ENCODE measurements around the gene COL23A1. TPM values are rescaled to one million over a fixed set of nuclear protein-coding genes. Genes with fewer than 3 reads are reported as not detected.

Gene COL23A1
- total RNA-seq, 1 experiment from 2014 or later: 0.18 TPM

- Histone ChIP-seq H3K27me3 (replicated peaks; ENCODE audit: control insufficient read depth, insufficient read depth, low read length) (no peaks in the 10 kb centered on the region), H3K9me3 (no peaks in the 10 kb centered on the region), H3K4me1 (no peaks in the 10 kb centered on the region), H3K4me3 (ENCODE audit: low read depth, low read length) (no peak overlapping the region), H3K36me3 (ENCODE audit: control insufficient read depth, insufficient read depth, low read length) (no peaks in the 10 kb centered on the region)
- no TSS peak for BruUV-seq (replicated peaks)
- TF ChIP-seq, protein P1, sequence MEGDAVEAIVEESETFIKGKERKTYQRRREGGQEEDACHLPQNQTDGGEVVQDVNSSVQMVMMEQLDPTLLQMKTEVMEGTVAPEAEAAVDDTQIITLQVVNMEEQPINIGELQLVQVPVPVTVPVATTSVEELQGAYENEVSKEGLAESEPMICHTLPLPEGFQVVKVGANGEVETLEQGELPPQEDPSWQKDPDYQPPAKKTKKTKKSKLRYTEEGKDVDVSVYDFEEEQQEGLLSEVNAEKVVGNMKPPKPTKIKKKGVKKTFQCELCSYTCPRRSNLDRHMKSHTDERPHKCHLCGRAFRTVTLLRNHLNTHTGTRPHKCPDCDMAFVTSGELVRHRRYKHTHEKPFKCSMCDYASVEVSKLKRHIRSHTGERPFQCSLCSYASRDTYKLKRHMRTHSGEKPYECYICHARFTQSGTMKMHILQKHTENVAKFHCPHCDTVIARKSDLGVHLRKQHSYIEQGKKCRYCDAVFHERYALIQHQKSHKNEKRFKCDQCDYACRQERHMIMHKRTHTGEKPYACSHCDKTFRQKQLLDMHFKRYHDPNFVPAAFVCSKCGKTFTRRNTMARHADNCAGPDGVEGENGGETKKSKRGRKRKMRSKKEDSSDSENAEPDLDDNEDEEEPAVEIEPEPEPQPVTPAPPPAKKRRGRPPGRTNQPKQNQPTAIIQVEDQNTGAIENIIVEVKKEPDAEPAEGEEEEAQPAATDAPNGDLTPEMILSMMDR (IDR thresholded peaks at IDR 0.05; ENCODE audit: insufficient read depth in 1 of 2, low read depth in 1 of 2, low read length in 1 of 2, severe bottlenecking in 1 of 2, unreplicated experiment in 1 of 2): no peak
- Mint-ChIP-seq H3K4me1 (ENCODE audit: low read depth, unreplicated experiment) (peaks cover 8% of the 10 kb centered on the region), H3K36me3 (ENCODE audit: insufficient read depth, unreplicated experiment) (no peaks in the 10 kb centered on the region), H3K27ac (ENCODE audit: unreplicated experiment) (no peak overlapping the region), H3K4me3 (ENCODE audit: unreplicated experiment) (no peak overlapping the region), H3K9me3 (ENCODE audit: unreplicated experiment) (no peaks in the 10 kb centered on the region), H3K27me3 (ENCODE audit: insufficient read depth, unreplicated experiment) (peaks cover 8% of the 10 kb centered on the region)
- no peak for DNase-seq
- ChIA-PET CTCF (no interaction called here), POLR2A (no interaction called here)
- intact Hi-C loops (cut with micrococcal nuclease; ENCODE audit: unreplicated experiment): no loop called here
Observed at GRCh38 chr5:178351221-178352034, 238.8 kb downstream of the COL23A1 start.

GRCh38 chr5:178350361-178351220 lies 239.6 kb downstream of the COL23A1 start:
- H3K9me3 ChIP-seq: no peaks in the 10 kb centered on the region
- no peaks in the 10 kb centered on the region for H3K4me1 ChIP-seq
- intact Hi-C loops (cut with micrococcal nuclease; ENCODE audit: unreplicated experiment): no loop called here
- H3K27me3 ChIP-seq (replicated peaks; ENCODE audit: control insufficient read depth, insufficient read depth, low read length): no peaks in the 10 kb centered on the region
- Mint-ChIP-seq H3K9me3 (ENCODE audit: unreplicated experiment) (no peaks in the 10 kb centered on the region), H3K27me3 (ENCODE audit: insufficient read depth, unreplicated experiment) (peaks cover 8% of the 10 kb centered on the region), H3K27ac (ENCODE audit: unreplicated experiment) (no peak overlapping the region), H3K4me1 (ENCODE audit: low read depth, unreplicated experiment) (no peaks in the 10 kb centered on the region), H3K36me3 (ENCODE audit: insufficient read depth, unreplicated experiment) (no peaks in the 10 kb centered on the region), H3K4me3 (ENCODE audit: unreplicated experiment) (no peak overlapping the region)
- H3K4me3 ChIP-seq (ENCODE audit: low read depth, low read length): no peak overlapping the region
- POLR2A ChIA-PET: no interaction called here
- no peak for DNase-seq
- CTCF ChIA-PET: no interaction called here
- H3K36me3 ChIP-seq (ENCODE audit: control insufficient read depth, insufficient read depth, low read length): no peaks in the 10 kb centered on the region
- TF ChIP-seq, protein P1 (IDR thresholded peaks at IDR 0.05; ENCODE audit: insufficient read depth in 1 of 2, low read depth in 1 of 2, low read length in 1 of 2, severe bottlenecking in 1 of 2, unreplicated experiment in 1 of 2): no peak
- BruUV-seq (replicated peaks): no TSS peak

DNA sequence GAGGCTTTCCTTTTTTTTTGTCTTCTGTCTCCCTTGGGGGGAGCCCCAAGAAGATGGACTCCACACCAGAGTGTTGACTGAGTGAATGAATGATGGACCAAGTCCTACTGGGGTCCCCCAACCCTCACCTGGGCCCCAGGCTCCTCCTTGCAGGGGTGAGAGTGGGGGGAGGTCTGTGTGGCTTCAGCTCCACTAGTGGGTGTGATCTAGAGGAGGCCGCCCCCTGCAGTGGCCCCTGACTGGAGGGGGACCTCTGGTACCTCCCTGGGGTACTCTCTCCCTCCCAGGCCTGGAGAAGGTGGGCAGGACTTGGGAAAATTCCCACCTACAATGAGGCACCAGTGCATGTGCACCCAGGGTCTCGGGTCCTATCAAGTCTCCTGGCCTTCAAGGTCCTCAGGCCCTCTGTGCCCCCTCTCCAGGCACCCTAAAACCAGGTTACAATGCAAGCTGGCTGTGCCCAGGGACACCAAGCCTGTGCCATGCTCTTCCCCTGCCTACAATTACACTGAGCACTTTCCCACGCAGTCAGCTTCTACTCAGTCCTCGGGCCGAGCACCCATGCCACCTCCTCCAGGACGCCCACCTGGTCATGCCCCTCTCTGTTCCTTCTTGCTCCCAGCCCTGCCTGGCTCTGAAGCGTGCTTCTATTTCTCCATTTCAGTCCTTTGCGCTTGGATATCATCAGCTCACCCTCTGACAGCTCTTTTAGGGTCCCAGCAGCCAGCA lies 240.4 kb downstream of the COL23A1 start:
- intact Hi-C loops (cut with micrococcal nuclease; ENCODE audit: unreplicated experiment): no loop called here
- DNase-seq: no peak
- CTCF ChIA-PET: no interaction called here
- no TSS peak for BruUV-seq (replicated peaks)
- Mint-ChIP-seq H3K9me3 (ENCODE audit: unreplicated experiment) (no peaks in the 10 kb centered on the region), H3K4me1 (ENCODE audit: low read depth, unreplicated experiment) (no peaks in the 10 kb centered on the region), H3K4me3 (ENCODE audit: unreplicated experiment) (no peak overlapping the region), H3K36me3 (ENCODE audit: insufficient read depth, unreplicated experiment) (no peaks in the 10 kb centered on the region), H3K27me3 (ENCODE audit: insufficient read depth, unreplicated experiment) (peaks cover 8% of the 10 kb centered on the region), H3K27ac (ENCODE audit: unreplicated experiment) (no peak overlapping the region)
- Histone ChIP-seq H3K27me3 (replicated peaks; ENCODE audit: control insufficient read depth, insufficient read depth, low read length) (no peaks in the 10 kb centered on the region), H3K4me3 (ENCODE audit: low read depth, low read length) (no peak overlapping the region), H3K36me3 (ENCODE audit: control insufficient read depth, insufficient read depth, low read length) (no peaks in the 10 kb centered on the region), H3K9me3 (no peaks in the 10 kb centered on the region), H3K4me1 (no peaks in the 10 kb centered on the region)
- TF ChIP-seq, protein P1 (IDR thresholded peaks at IDR 0.05; ENCODE audit: insufficient read depth in 1 of 2, low read depth in 1 of 2, low read length in 1 of 2, severe bottlenecking in 1 of 2, unreplicated experiment in 1 of 2): no peak
- POLR2A ChIA-PET: no interaction called here

All from Caco-2 (cell line).